ENCODE data around the gene NLRP10.

- TF ChIP-seq POLR2A (IDR thresholded peaks at IDR 0.05; ENCODE audit: low read depth, low read length) (no peak), TAF1 (IDR thresholded peaks at IDR 0.05; ENCODE audit: borderline replicate concordance, low read depth, low read length) (no peak)
These were observed 24.1 kb downstream of the NLRP10 start for GRCh38 chr11:7941146-7941545.
